Endothelial cell (in vitro differentiated cells): ENCODE data around the gene HIVEP1. TPM values are rescaled to one million over a fixed set of nuclear protein-coding genes. Genes with fewer than 3 reads are reported as not detected.

Source experiments
- DNase-seq: peaks from one replicate; pipeline ENCODE4 v3.0.0; 2021; ENCODE audit warnings: low spot score
- H3K27ac Mint-ChIP-seq: one replicate; pipeline ENCODE4 v1.8.0; 2021; ENCODE audit warnings: mixed read lengths, inconsistent platforms; ENCODE audit not compliant: unreplicated experiment
- H3K27me3 Mint-ChIP-seq: one replicate; pipeline ENCODE4 v1.8.0; 2021; ENCODE audit warnings: mild to moderate bottlenecking, moderate library complexity, mixed read lengths, inconsistent platforms; ENCODE audit not compliant: unreplicated experiment
- H3K36me3 Mint-ChIP-seq: one replicate; pipeline ENCODE4 v1.8.0; 2021; ENCODE audit warnings: mild to moderate bottlenecking, low read depth, mixed read lengths, inconsistent platforms; ENCODE audit not compliant: unreplicated experiment
- H3K4me1 Mint-ChIP-seq: one replicate; pipeline ENCODE4 v1.8.0; 2021; ENCODE audit warnings: mild to moderate bottlenecking, mixed read lengths, inconsistent platforms; ENCODE audit not compliant: unreplicated experiment
- H3K4me3 Mint-ChIP-seq: one replicate; pipeline ENCODE4 v1.8.0; 2021; ENCODE audit warnings: mild to moderate bottlenecking, mixed read lengths, inconsistent platforms; ENCODE audit not compliant: unreplicated experiment
- H3K9me3 Mint-ChIP-seq: one replicate; pipeline ENCODE4 v1.8.0; 2021; ENCODE audit warnings: mixed read lengths, inconsistent platforms; ENCODE audit not compliant: unreplicated experiment
- total RNA-seq: library from RNA; stranded (reverse); fragmentation: NEBNext Ultra II Directional; extraction: Animal tissue kit (Norgen Biotek cat#: 25700); gene quantifications from one replicate; pipeline ENCODE4 v1.2.1, GENCODE V29; 2021; ENCODE audit not compliant: unreplicated experiment
- TF ChIP-seq, protein P1 (sequence below): fragments of 200-600 bp; sonication (generic); IDR thresholded peaks from one replicate; pipeline ENCODE4 v1.5.0; 2021; ENCODE audit warnings: antibody characterized with exemption; ENCODE audit not compliant: unreplicated experiment

HIVEP1 gene
- total RNA-seq, 1 donor from 2014 or later, result 19.0 TPM

DNA sequence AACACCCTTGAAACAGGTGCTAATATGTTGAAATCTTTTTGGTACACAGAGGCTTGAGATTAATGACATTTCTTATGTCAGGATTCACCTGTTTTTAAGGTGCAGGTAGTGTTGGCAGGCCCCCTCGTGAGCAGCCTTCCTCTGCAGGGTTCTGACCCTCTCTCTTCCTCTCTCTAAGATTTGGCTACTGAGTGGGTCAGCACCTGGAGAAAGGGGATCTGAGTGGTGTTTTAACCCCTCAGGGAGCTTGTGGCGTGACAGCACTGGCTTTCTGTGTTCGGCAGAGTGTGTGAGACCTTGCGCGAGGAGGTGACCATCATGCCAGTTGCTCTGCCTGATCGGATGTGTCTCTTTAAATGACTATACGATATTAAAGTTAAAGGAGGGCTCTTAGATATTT lies 37.1 kb downstream of the HIVEP1 start:
- DNase-seq, result no peak
- Mint-ChIP-seq H3K36me3 (no peaks in the 10 kb centered on the region), H3K9me3 (no peaks in the 10 kb centered on the region), H3K4me1 (no peaks in the 10 kb centered on the region), H3K27me3 (no peaks in the 10 kb centered on the region), H3K27ac (no peak overlapping the region), H3K4me3 (no peak overlapping the region)
- TF ChIP-seq, protein P1, sequence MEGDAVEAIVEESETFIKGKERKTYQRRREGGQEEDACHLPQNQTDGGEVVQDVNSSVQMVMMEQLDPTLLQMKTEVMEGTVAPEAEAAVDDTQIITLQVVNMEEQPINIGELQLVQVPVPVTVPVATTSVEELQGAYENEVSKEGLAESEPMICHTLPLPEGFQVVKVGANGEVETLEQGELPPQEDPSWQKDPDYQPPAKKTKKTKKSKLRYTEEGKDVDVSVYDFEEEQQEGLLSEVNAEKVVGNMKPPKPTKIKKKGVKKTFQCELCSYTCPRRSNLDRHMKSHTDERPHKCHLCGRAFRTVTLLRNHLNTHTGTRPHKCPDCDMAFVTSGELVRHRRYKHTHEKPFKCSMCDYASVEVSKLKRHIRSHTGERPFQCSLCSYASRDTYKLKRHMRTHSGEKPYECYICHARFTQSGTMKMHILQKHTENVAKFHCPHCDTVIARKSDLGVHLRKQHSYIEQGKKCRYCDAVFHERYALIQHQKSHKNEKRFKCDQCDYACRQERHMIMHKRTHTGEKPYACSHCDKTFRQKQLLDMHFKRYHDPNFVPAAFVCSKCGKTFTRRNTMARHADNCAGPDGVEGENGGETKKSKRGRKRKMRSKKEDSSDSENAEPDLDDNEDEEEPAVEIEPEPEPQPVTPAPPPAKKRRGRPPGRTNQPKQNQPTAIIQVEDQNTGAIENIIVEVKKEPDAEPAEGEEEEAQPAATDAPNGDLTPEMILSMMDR, result no peak

DNA sequence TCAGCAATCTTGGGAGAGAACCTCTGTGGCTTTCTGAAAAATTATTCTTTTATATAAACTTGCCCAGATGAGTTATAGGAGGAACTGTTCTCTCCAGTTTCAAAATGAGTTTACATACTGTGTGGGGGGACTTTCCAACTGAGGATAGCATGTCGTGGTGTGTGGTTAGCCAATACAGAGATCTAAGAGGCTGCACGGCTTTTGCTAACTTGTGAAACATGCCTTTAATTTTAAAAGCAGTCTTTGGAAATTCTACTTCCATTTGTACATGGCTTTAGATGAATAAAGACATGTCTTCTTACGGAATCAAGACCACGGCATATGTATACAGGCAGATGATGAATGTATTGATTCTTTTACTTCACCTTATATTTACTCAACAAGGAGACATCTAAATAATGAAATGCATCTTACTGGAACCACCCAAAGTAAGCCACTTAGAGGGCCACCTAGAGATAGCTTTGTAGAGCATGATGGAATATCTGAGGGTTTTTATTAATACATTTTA lies 39.8 kb downstream of the HIVEP1 start:
- Mint-ChIP-seq H3K27me3 (no peaks in the 10 kb centered on the region), H3K4me3 (no peak overlapping the region), H3K27ac (no peak overlapping the region), H3K36me3 (no peaks in the 10 kb centered on the region), H3K9me3 (no peaks in the 10 kb centered on the region), H3K4me1 (no peaks in the 10 kb centered on the region)
- no peak for DNase-seq
- TF ChIP-seq, protein P1, result no peak

DNA sequence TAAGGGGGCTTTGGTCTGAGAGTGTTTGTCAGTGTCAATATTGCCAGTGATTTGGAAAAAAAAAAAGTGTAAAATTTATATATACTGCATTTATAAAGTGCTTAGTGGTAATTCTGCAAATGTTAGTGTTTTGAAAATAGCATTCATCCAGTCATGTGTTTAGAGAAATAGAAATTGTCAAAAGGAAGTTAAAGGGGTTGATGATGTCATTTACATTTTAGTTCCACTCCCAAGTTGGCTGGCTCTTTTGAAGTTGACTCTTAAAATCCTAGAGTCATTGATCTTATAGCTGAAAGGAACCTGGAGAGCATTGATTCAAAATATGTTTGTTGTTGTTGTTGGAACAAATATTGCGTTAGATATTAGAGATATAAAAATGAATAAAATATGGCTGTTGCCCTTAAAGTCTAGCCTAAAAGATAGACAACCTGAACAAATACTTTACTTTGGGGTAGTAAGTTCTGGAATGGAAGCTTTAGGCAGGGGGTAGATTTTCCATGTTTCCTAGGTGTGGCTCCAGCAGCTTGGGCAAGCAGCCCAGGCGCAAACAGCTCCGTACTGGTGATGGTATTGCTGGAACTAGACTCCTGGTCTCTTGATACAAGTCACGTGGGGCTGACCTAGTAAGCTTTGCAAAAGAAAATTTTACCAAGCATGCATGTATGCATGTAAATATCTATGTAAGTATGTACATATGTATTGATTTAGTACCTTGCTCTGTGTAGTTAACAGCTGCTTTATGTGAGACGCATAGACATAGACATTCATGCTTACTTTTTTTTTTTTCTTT lies 46.3 kb downstream of the HIVEP1 start:
- TF ChIP-seq, protein P1, result no peak

DNA sequence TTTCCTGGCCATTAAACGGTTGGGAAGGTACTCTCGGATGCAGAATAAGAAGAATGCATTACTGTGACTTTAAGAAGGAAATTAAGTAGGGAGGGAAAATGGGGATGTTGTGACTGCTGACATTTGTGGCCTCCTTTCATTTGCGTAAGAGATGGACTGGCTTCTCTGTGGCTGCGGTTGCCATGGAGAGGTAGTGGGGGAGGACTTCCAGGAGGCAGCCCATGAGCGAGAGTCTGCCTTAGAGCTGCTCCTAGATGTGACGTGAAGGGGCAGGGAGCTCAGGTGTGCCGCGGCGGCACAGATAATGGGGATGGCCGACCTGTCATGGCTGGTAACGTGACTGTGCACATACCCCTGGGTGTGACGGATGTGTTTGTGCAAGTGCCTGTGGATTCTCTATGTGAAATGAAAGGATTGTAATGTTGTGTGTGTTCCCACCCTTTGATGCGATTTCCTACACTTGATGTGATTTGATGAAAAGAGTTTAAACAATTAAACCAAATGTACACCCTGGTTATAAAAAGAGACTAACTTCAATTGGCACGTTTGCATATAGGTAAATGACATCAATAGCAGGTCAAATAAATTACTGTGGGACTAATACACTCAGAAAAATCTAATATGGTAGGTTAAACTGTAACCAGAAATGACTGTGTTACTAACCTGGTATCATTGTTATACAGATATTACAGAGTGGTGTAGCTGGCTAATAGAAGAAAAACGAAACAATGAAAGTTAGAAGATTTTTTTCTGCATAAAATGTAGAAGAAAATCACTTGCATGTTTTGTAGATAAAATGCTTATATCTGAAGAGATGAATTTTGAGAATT lies 48.9 kb downstream of the HIVEP1 start:
- peaks cover 1% of the 10 kb centered on the region for H3K27me3 Mint-ChIP-seq
- H3K4me1 Mint-ChIP-seq, result peaks cover 9% of the 10 kb centered on the region
- H3K9me3 Mint-ChIP-seq, result no peaks in the 10 kb centered on the region
- TF ChIP-seq, protein P1, result no peak
- H3K27ac Mint-ChIP-seq, result peak overlapping the region; percentile 84
- H3K36me3 Mint-ChIP-seq, result no peaks in the 10 kb centered on the region
- DNase-seq, result peak; percentile 46
- no peak overlapping the region for H3K4me3 Mint-ChIP-seq

More for the DNA sequence above, 46.3 kb downstream of the HIVEP1 start:
- Mint-ChIP-seq H3K4me3 (no peak overlapping the region), H3K36me3 (no peaks in the 10 kb centered on the region), H3K27ac (no peak overlapping the region), H3K4me1 (peaks cover 5% of the 10 kb centered on the region), H3K9me3 (no peaks in the 10 kb centered on the region), H3K27me3 (no peaks in the 10 kb centered on the region)
- no peak for DNase-seq
